LNCaP clone FGC (cell line): ENCODE measurements around the gene BCL7B.
A peak's percentile ranks its signal among the peaks of the same experiment; 100 is the strongest.

Experiments
- DNase-seq: peaks from one replicate; pipeline ENCODE4 v3.0.0-alpha.2; 2011; ENCODE audit warnings: low read depth
- H3K4me3 ChIP-seq: 2 replicates; pipeline ENCODE4 v1.5.1; 2011; ENCODE audit warnings: mild to moderate bottlenecking, low read depth, low read length, control low read depth
- TF ChIP-seq, protein P1 (sequence below): IDR thresholded peaks from 2 replicates; pipeline ENCODE4 v1.5.1; 2012; ENCODE audit warnings: mild to moderate bottlenecking; ENCODE audit not compliant: control insufficient read depth, insufficient read depth; ENCODE audit errors: extremely low read depth

BCL7B gene

DNA sequence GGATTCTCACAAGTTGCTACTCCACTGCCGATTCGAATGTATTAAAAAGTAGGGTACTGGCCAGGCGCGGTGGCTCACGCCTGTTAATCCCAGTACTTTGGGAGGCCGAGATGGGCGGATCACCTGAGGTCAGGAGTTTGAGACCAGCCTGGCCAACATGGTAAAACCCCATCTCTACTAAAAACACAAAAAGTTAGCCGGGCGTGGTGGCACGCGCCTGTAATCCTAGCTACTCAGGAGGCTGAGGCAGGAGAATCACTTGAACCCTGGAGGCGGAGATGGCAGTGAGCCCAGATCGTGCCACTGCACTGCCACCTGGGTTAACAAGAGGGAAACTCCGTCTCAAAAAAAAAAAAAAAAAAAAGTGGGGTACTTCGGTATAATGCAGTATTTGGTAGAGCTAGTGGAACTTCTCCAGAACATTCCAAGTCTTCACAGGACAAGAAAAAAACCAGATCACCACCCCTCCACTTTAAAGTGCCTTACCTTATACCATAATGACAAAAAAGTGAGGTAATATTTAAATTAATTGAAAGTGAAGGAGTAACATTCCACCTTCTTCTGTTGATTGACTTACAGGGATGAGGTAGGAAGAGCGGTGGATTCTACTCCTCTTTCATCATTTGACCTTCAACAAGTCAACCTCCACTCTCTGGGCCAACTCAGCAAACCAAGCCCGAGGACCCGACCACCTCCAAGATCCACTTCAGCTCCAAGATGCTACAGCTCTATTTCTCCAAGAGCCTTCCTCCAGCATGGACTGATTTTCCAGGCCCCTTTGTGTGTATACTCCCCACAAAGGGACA, 37.4 kb downstream of the BCL7B start:
- no peak for DNase-seq
- TF ChIP-seq, protein P1, sequence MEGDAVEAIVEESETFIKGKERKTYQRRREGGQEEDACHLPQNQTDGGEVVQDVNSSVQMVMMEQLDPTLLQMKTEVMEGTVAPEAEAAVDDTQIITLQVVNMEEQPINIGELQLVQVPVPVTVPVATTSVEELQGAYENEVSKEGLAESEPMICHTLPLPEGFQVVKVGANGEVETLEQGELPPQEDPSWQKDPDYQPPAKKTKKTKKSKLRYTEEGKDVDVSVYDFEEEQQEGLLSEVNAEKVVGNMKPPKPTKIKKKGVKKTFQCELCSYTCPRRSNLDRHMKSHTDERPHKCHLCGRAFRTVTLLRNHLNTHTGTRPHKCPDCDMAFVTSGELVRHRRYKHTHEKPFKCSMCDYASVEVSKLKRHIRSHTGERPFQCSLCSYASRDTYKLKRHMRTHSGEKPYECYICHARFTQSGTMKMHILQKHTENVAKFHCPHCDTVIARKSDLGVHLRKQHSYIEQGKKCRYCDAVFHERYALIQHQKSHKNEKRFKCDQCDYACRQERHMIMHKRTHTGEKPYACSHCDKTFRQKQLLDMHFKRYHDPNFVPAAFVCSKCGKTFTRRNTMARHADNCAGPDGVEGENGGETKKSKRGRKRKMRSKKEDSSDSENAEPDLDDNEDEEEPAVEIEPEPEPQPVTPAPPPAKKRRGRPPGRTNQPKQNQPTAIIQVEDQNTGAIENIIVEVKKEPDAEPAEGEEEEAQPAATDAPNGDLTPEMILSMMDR, result no peak
- peak overlapping the region; percentile 82 for H3K4me3 ChIP-seq

DNA sequence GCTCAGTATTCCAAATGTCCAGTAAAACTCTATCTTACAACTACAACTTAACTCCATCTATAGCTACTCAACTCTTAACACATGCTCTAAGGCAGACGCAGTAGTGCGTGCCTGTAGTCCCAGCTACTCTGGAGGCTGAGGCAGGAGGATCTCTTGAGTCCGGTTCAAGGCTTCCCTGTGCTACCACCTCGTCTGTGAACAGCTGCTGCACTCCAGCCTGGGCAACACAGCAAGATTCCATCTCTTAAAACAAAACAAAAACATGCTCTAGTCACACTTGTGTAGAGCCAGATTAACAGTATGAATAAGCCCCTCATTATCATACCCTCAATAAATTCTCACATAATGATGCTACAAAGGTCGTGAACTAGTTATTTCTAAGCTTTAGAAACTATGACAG, 39.0 kb downstream of the BCL7B start:
- peak overlapping the region; percentile 0; the same call in 1 of the 2 replicates for H3K4me3 ChIP-seq
- TF ChIP-seq, protein P1, result no peak

DNA sequence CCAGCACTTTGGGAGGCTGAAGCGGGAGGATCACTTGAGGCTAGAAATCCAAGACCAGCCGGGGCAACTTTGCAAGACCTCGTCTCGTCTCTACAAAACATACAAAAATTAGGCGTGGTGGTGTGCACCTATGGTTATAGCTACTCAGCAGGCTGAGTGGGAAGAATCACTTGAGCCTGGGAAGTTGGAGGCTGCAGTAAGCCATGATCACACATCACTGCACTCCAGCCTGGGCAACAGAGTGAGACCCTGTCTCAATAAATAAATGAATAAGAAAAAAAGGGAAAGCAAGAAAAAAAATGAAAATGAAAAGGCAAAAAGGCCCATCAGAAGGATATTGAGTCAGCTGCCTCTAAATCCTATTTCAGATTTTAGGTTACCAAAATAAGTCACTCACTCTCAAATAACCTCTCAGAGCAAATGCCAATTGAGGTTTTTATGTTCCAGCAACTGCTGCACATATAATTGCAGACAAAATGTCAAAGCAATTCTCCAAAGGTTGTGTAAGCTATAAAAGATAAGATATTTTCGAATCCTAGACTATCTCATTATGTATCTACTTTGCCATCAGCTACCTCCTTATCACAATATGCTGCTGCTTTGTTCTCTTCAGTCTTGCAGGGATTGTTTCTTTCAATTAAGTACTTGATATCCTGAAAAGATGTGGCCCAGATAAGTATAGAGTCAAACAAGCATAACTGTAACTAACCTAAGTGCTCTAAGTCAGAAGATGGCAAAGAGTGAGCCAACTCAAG, 40.1 kb downstream of the BCL7B start:
- TF ChIP-seq, protein P1, result no peak
- DNase-seq, result no peak
- H3K4me3 ChIP-seq, result no peak overlapping the region

More for the DNA sequence above, 39.0 kb downstream of the BCL7B start:
- DNase-seq, result no peak

DNA sequence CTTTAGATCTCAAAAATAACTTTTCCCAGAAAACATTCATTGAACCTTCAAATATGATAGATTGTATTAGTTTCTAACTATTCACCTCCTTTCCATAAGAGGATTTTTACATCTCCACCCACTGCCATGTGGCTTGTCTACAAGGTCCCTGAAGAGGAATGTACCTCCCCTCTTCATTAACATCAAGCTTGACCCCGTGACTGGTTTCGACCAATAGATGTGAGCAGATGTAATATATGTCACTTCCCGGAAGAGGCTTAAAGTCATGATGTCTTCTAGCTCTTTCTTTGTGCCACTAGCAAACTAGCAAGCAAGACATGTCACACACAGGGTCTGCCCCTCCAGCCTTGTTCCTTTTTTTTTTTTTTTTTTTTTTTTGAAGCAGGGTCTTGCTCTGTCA, 42.3 kb downstream of the BCL7B start:
- H3K4me3 ChIP-seq, result no peak overlapping the region
- no peak for DNase-seq
- TF ChIP-seq, protein P1, result no peak

DNA sequence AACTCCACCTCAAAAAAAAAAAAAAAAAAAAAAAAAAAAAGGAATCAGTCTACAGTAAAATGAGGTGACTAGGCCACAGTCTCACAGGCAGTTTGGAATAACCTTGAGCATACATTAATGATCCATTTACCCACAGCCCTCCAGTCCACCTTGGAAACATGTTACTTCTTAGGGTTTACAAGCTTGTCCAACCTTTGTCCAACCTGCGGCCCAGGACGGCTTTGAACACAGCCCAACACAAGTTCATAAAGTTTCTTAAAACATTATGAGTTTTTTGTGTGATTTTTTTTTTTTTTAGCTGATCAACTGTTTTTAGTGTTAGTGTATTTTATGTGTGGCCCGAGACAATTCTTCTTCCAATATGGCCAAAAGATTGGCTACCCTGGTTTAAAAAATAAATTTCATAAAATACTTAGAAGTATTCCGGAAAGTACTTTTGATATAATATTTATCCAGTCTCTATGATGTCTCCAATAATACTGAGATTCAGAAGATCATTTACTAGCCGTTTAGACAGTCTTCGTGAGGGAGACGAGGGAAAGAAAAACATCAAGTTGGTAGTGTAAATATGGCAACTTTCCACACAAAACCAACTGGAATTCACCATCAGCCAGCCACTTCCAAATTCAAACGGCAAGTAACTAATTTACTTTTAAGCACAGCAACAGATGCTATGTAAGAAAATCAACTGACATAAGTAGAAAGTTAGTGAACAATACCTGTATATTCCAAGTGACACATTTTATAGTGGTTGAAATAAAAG, 45.3 kb downstream of the BCL7B start:
- no peak overlapping the region for H3K4me3 ChIP-seq
- TF ChIP-seq, protein P1, result no peak
- no peak for DNase-seq

DNA sequence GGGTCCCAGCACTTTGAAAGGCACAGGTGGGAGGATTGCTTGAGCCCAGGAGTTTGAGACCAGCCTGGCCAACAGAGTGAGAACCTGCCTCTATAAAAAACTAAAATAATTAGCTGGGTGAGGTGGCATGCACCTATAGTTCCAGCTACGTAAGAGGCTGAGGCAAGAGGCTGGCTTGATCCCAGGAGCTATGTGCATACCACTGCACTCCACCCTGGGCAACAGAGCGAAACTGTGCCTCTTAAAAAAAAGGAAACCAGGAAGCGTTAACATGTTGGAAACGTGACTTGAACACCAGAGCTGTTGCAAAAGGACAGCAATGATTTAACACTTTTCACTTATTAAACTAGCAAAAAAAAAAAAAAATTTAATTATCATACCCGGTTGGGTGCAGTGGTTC, 48.0 kb downstream of the BCL7B start:
- H3K4me3 ChIP-seq, result no peak overlapping the region
- peak; percentile 88 for DNase-seq
- TF ChIP-seq, protein P1, result no peak
